Neutrophil (primary cell): Measurements from ENCODE around the gene TENM4.

Experiments
- H3K27ac ChIP-seq: fragments of 200-600 bp; sonication (generic); 2 replicates; pipeline ENCODE4 v1.5.1; 2016; ENCODE audit warnings: mild to moderate bottlenecking, moderate library complexity
- H3K27me3 ChIP-seq: fragments of 200-600 bp; sonication (generic); 2 replicates; pipeline ENCODE4 v1.6.0; 2016; ENCODE audit warnings: mild to moderate bottlenecking
- H3K36me3 ChIP-seq: fragments of 200-600 bp; sonication (generic); 2 replicates; pipeline ENCODE4 v1.5.1; 2017
- H3K4me1 ChIP-seq, 2 experiments: fragments of 200-600 bp in 1 of 2; sonication (generic) in 1 of 2; 1 replicate in 1 of 2; 2 replicates in 1 of 2; pipeline versions ENCODE4 v1.5.1 to v1.6.1; 2013 to 2016; ENCODE audit warnings: low read depth in 1 of 2, low read length in 1 of 2, mild to moderate bottlenecking in 1 of 2, moderate library complexity in 1 of 2; ENCODE audit not compliant: control insufficient read depth in 1 of 2, insufficient read depth in 1 of 2
- H3K4me3 ChIP-seq, 2 experiments: fragments of 200-600 bp in 1 of 2; sonication (generic) in 1 of 2; 1 replicate in 1 of 2; 2 replicates in 1 of 2; pipeline ENCODE4 v1.5.1; 2013 to 2016; ENCODE audit warnings: low read depth in 1 of 2, low read length in 1 of 2, mild to moderate bottlenecking in 1 of 2, moderate library complexity in 1 of 2
- H3K9me3 ChIP-seq: fragments of 200-600 bp; sonication (generic); 2 replicates; pipeline ENCODE4 v1.5.1; 2016
- CTCF ChIP-seq: fragments of 200-600 bp; sonication (generic); IDR thresholded peaks from 2 replicates; pipeline ENCODE4 v1.5.1; 2016; ENCODE audit warnings: antibody characterized with exemption

The TENM4 gene

DNA sequence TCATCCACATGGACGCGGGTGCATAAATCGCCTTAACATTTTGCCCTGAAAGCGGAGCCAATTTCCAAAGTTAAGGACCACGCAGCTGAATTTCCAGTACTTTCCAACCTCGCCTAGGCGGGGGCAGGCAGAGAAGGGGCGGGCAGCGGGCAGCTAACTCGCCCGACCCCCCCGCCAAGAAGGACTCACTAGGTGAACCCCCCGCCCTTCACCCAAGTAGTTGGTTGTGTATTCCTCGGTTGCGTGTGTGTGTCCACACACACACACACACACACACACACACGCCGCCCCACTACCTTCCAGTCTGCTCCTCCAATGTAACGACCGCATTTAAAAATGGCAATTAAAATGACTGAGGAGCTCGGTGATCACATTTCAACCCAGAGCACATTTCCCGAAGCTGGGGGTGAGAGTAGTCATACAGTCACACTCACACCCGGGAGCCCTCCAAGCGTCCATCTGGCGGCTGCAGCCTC is 1.4 kb downstream of the TENM4 start:
- H3K27me3 ChIP-seq = peaks cover 100% of the 10 kb centered on the region
- H3K9me3 ChIP-seq = no peaks in the 10 kb centered on the region
- H3K4me1 ChIP-seq = no peaks in the 10 kb centered on the region
- no peaks in the 10 kb centered on the region for H3K36me3 ChIP-seq
- no peak overlapping the region for H3K27ac ChIP-seq
- no peak for TF ChIP-seq CTCF
- H3K4me3 ChIP-seq = no peak overlapping the region

DNA sequence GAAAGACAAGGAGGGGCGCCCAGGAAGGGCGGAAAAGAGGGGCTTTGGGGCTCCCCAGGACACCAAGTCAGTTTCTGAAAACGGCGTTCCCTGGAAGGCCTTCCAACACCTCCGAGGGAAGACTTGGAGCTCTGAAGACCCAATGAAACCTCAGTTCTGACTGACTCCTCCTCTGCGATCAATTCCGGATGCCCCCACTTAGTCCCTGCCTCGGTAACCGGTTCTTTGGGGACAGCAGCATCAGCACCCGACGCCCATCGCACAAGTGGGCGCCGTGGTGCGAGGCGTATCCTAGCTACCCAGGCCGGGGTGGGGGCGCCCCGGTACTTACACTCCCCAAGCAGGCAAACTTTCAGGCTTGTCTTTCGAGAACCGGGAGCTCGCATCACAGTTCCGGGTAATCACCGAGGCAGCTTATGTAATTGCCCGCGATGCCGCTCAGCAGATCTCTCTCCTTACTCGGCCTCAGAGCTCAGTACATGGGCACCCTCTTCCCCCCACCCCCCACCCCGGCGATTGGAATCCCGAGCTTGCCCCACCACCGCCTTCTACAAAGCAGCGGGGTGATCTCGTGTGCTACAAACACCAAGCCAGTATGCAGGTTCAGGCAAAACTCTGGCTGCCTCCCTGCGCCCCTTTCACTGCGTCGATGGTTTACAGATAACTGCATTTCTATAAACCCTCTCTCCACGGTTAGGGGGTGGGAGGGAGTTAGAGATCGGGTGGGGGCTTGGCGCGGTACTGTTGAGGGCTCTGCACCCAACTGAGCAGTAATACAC is 2.0 kb downstream of the TENM4 start:
- H3K27me3 ChIP-seq = peaks cover 100% of the 10 kb centered on the region
- H3K4me1 ChIP-seq = no peaks in the 10 kb centered on the region
- TF ChIP-seq CTCF = no peak
- no peak overlapping the region for H3K4me3 ChIP-seq
- H3K36me3 ChIP-seq = no peaks in the 10 kb centered on the region
- H3K27ac ChIP-seq = no peak overlapping the region
- no peaks in the 10 kb centered on the region for H3K9me3 ChIP-seq

- Histone ChIP-seq H3K4me3 (no peak overlapping the region), H3K27ac (no peak overlapping the region), H3K27me3 (peaks cover 100% of the 10 kb centered on the region), H3K9me3 (no peaks in the 10 kb centered on the region), H3K4me1 (no peaks in the 10 kb centered on the region), H3K36me3 (no peaks in the 10 kb centered on the region)
- no peak for TF ChIP-seq CTCF
Measured at GRCh38 chr11:79437981-79438630, 2.7 kb downstream of the TENM4 start.

- Histone ChIP-seq H3K4me3 (no peak overlapping the region), H3K36me3 (no peaks in the 10 kb centered on the region), H3K9me3 (no peaks in the 10 kb centered on the region), H3K27ac (no peak overlapping the region), H3K4me1 (no peaks in the 10 kb centered on the region), H3K27me3 (peaks cover 100% of the 10 kb centered on the region)
- TF ChIP-seq CTCF = no peak
Measured at GRCh38 chr11:79437278-79437980, 3.4 kb downstream of the TENM4 start.

DNA sequence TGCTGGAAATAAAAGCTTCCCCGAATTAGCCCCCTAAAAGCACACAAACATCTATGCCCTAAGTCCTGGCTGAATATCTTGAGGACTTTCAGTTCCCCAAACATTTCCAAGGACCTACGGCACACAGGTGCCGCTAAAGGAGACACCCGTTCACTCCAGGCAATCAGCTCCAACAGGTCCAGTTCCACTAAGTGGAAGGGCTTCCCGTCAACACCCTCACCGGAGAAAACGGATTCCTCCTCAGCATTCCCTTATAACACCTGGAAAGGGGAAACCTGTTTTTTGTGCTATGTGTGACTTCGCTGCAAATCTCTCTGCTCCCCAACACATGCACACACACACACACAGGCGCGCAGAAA is 3.9 kb downstream of the TENM4 start:
- Histone ChIP-seq H3K27ac (no peak overlapping the region), H3K27me3 (peaks cover 100% of the 10 kb centered on the region), H3K36me3 (no peaks in the 10 kb centered on the region), H3K4me1 (no peaks in the 10 kb centered on the region), H3K4me3 (no peak overlapping the region), H3K9me3 (no peaks in the 10 kb centered on the region)
- TF ChIP-seq CTCF = no peak
